B cell (primary cell): Measurements from ENCODE around the gene F12. TPM values are rescaled to one million over a fixed set of nuclear protein-coding genes. Genes with fewer than 3 reads are reported as not detected.

Experiments used
- ATAC-seq: fragments of 200-7000 bp; cut with Tn5 transposase; one replicate; pipeline ENCODE4 v1.10.0; 2021; ENCODE audit warnings: low read depth, mild to moderate bottlenecking, moderate number of reproducible peaks, moderate library complexity
- CTCF ChIA-PET: fragments of 350-600 bp; sonication (Branson Sonifier 250); formaldehyde crosslinking; loops from one replicate; lab custom pipeline; 2021; ENCODE audit warnings: antibody characterized with exemption, inconsistent platforms; lab: Charles Lee
- POLR2A ChIA-PET: fragments of 350-600 bp; sonication (Branson Sonifier 250); formaldehyde crosslinking; loops from one replicate; lab custom pipeline; 2021; ENCODE audit warnings: antibody characterized with exemption; lab: Charles Lee
- DNase-seq: peaks from one replicate; pipeline ENCODE4 v3.0.0; 2013
- H2AFZ ChIP-seq: 2 replicates; pipeline ENCODE4 v1.6.1; 2012; ENCODE audit warnings: mild to moderate bottlenecking, low read depth, low read length; ENCODE audit not compliant: insufficient read depth, poor library complexity, severe bottlenecking
- H3K27ac ChIP-seq, 2 donors: 1 replicate in 1 of 2; 2 replicates in 1 of 2; pipeline ENCODE4 v1.5.1; 2012 to 2013; ENCODE audit warnings: low read length in 2 of 2, mild to moderate bottlenecking in 2 of 2, moderate library complexity in 1 of 2
- H3K27me3 ChIP-seq, 4 experiments: fragments of 200-600 bp in 1 of 4; sonication (generic) in 1 of 4; replicated peaks in 1 of 4; 1 replicate in 2 of 4; 2 replicates in 2 of 4; pipeline versions ENCODE4 v1.6.1 to v1.7.0; 2013 to 2016; ENCODE audit warnings: low read length in 3 of 4, mild to moderate bottlenecking in 2 of 4, mixed read lengths in 1 of 4, moderate library complexity in 1 of 4; ENCODE audit not compliant: insufficient read depth in 4 of 4, control insufficient read depth in 3 of 4; ENCODE audit errors: control extremely low read depth in 1 of 4
- H3K36me3 ChIP-seq, 2 experiments: replicated peaks in 1 of 2; 1 replicate in 1 of 2; 2 replicates in 1 of 2; pipeline versions ENCODE4 v1.6.1 to v1.7.1; 2013; ENCODE audit warnings: low read length in 1 of 2; ENCODE audit not compliant: insufficient read depth in 2 of 2, control insufficient read depth in 1 of 2; ENCODE audit errors: control extremely low read depth in 1 of 2, extremely low read depth in 1 of 2
- H3K4me1 ChIP-seq, 2 donors: fragments of 200-600 bp in 1 of 2; sonication (generic) in 1 of 2; 1 replicate in 1 of 2; 2 replicates in 1 of 2; pipeline versions ENCODE4 v1.5.1 to v1.6.1; 2013 to 2017; ENCODE audit warnings: low read length in 2 of 2; ENCODE audit not compliant: control insufficient read depth in 2 of 2, insufficient read depth in 2 of 2
- H3K4me2 ChIP-seq: replicated peaks from 2 replicates; pipeline ENCODE3; 2012; ENCODE audit warnings: mild to moderate bottlenecking, low read depth, low read length; ENCODE audit not compliant: poor library complexity, severe bottlenecking
- H3K4me3 ChIP-seq, 5 experiments: fragments of 200-600 bp in 1 of 5; sonication (generic) in 1 of 5; 1 replicate in 3 of 5; 2 replicates in 2 of 5; pipeline versions ENCODE4 v1.5.1 to v1.7.0; 2011 to 2016; ENCODE audit warnings: low read length in 4 of 5, mild to moderate bottlenecking in 4 of 5, low read depth in 2 of 5, control low read depth in 1 of 5, moderate library complexity in 1 of 5; ENCODE audit not compliant: insufficient read depth in 1 of 5; ENCODE audit errors: control extremely low read depth in 1 of 5, extremely low read depth in 1 of 5
- H3K79me2 ChIP-seq: fragments of 200-600 bp; sonication (generic); one replicate; pipeline ENCODE4 v1.6.0; 2016; ENCODE audit warnings: low read length; ENCODE audit not compliant: control insufficient read depth, insufficient read depth
- H3K9ac ChIP-seq: fragments of 200-600 bp; sonication (generic); 2 replicates; pipeline ENCODE4 v1.6.1; 2017; ENCODE audit warnings: mild to moderate bottlenecking, low read length, moderate library complexity
- H3K9me3 ChIP-seq, 3 donors: one replicate each; pipeline versions ENCODE4 v1.6.1 to v1.7.1; 2013; ENCODE audit warnings: low read length in 2 of 3; ENCODE audit not compliant: control insufficient read depth in 2 of 3, insufficient read depth in 1 of 3; ENCODE audit errors: control extremely low read depth in 1 of 3
- H4K20me1 ChIP-seq: 2 replicates; pipeline ENCODE4 v1.6.0; 2012; ENCODE audit warnings: mild to moderate bottlenecking, low read length; ENCODE audit not compliant: insufficient read depth, control insufficient read depth, poor library complexity, severe bottlenecking
- H3K27ac Mint-ChIP-seq: one replicate; pipeline ENCODE4 v1.8.0; 2021; ENCODE audit warnings: mixed read lengths
- H3K27me3 Mint-ChIP-seq: one replicate; pipeline ENCODE4 v1.8.0; 2021; ENCODE audit warnings: mixed read lengths
- H3K4me1 Mint-ChIP-seq: one replicate; pipeline ENCODE4 v1.8.0; 2021; ENCODE audit warnings: mixed read lengths
- H3K4me3 Mint-ChIP-seq: one replicate; pipeline ENCODE4 v1.8.0; 2021; ENCODE audit warnings: mixed read lengths
- H3K9me3 Mint-ChIP-seq: one replicate; pipeline ENCODE4 v1.8.0; 2022; ENCODE audit warnings: mixed read lengths; ENCODE audit not compliant: insufficient read depth
- EZH2 ChIP-seq: IDR thresholded peaks from 2 replicates; pipeline ENCODE4 v1.6.1; 2012; ENCODE audit warnings: borderline replicate concordance, low read depth, mild to moderate bottlenecking, moderate library complexity, low read length; ENCODE audit not compliant: insufficient read depth, poor library complexity, severe bottlenecking
- WGBS: methylation state at CpG from one replicate; pipeline ENCODE4 v1.1.5; 2013; ENCODE audit warnings: missing lambda C conversion rate; ENCODE audit not compliant: insufficient coverage; 5-methylcytosine and 5-hydroxymethylcytosine counted together
- intact Hi-C: fragments of 100-400 bp; cut with micrococcal nuclease; formaldehyde crosslinking; loops from one replicate; pipeline ENCODE4 v1.10.0; 2022
- polyA plus RNA-seq: library from polyadenylated mRNA; depleted of rRNA; stranded (reverse); fragments of >200 nt; gene quantifications from 2 replicates; pipeline ENCODE4 v1.2.3, GENCODE V29; 2012
- total RNA-seq, 2 donors: library from RNA; stranded (reverse); fragments of 120-200 nt in 1 of 2; gene quantifications; 1 replicate in 1 of 2; 2 replicates in 1 of 2; pipeline versions ENCODE4 v1.2.3 to v1.2.4, GENCODE V29; 2013 to 2022
- TF ChIP-seq, protein P1 (sequence below): fragments of 200-600 bp; IDR thresholded peaks from one replicate; pipeline ENCODE4 v1.8.0; 2022; ENCODE audit warnings: antibody characterized with exemption, mild to moderate bottlenecking

Gene F12
- total and polyA plus RNA-seq, 2 donors (not counting 1 experiment from before 2014, with no cell fraction given) = 3.1 TPM; not detected in 1

DNA sequence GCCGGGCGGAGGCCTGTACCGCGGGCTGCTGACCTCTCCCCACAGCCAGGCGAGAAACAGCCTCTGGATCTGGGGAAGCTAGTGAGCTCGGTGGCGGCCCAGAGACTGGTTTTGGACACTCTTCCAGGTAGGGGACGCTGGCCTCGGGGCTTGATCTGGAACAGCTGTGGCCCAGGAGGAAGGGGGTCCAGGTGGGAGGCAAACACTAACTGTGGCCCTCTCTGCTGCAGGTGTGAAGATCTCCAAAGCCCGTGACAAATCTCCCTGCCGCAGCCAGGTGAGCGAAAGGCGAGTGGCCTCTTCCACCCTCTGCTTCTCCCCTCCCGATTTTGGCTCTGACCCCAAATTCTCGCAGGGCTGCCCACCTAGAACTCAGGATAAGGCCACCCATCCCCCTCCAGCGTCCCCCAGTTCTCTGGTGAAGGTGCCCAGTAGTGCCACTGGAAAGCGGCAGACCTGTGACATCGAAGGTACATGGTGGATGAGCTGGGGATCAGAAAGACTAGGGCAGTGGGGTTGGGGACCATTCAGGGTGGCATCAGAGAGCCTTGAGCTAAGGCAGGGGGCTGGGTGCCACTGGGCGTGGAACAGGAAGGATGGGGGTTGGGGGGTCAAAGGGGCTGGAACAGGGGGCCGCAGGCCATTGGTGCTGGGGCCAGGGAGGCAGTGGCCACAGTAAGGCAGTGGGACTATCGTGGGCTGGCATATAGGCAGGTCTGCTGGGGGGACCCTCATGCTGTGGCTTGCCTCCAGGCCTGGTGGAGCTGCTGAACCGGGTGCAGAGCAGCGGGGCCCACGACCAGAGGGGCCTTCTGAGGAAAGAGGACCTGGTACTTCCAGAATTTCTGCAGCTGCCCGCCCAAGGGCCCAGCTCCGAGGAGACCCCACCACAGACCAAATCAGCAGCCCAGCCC is 38.0 kb downstream of the F12 start:
- H3K27me3 Mint-ChIP-seq = no peaks in the 10 kb centered on the region
- intact Hi-C loops = loop anchor here (2.0 kb wide), 1 partner anchor 15 kb away; the partner anchor contains the start of gene RGS14
- peaks cover 2% of the 10 kb centered on the region for H3K79me2 ChIP-seq
- peaks cover 56% of the 10 kb centered on the region for H4K20me1 ChIP-seq
- peak overlapping the region; percentile 46 for H3K4me2 ChIP-seq
- H3K27ac ChIP-seq = peak overlapping the region in 1 of 2 donors; percentile 35
- H3K4me3 ChIP-seq = no peak overlapping the region
- H3K9me3 ChIP-seq = no peaks in the 10 kb centered on the region
- CTCF ChIA-PET = interaction anchor here (1.1 to 5.5 kb wide), 14 partner anchors 10 to 129 kb away, joined by 3 to 60 read pairs (median 6); partner anchors contain the start of genes LMAN2 and RGS14
- H3K9ac ChIP-seq = no peak overlapping the region
- H3K4me1 Mint-ChIP-seq = peaks cover 40% of the 10 kb centered on the region
- TF ChIP-seq EZH2 = no peak
- TF ChIP-seq, protein P1, sequence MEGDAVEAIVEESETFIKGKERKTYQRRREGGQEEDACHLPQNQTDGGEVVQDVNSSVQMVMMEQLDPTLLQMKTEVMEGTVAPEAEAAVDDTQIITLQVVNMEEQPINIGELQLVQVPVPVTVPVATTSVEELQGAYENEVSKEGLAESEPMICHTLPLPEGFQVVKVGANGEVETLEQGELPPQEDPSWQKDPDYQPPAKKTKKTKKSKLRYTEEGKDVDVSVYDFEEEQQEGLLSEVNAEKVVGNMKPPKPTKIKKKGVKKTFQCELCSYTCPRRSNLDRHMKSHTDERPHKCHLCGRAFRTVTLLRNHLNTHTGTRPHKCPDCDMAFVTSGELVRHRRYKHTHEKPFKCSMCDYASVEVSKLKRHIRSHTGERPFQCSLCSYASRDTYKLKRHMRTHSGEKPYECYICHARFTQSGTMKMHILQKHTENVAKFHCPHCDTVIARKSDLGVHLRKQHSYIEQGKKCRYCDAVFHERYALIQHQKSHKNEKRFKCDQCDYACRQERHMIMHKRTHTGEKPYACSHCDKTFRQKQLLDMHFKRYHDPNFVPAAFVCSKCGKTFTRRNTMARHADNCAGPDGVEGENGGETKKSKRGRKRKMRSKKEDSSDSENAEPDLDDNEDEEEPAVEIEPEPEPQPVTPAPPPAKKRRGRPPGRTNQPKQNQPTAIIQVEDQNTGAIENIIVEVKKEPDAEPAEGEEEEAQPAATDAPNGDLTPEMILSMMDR = no peak
- peak overlapping the region; percentile 15 for H3K27ac Mint-ChIP-seq
- no peak overlapping the region for H2AFZ ChIP-seq
- peaks cover 0 to 52% of the 10 kb centered on the region in 2 experiments for H3K36me3 ChIP-seq
- no peaks in the 10 kb centered on the region for H3K9me3 Mint-ChIP-seq
- peaks cover 35 to 38% of the 10 kb centered on the region in 2 donors for H3K4me1 ChIP-seq
- DNase-seq (no peak), ATAC-seq (no peak)
- no peaks in the 10 kb centered on the region for H3K27me3 ChIP-seq
- POLR2A ChIA-PET = interaction anchor here (0.7 to 1.4 kb wide), 4 partner anchors 11 to 84 kb away, joined by 3 to 9 read pairs (median 6); no protein-coding TSS in a partner anchor
- 90% methylated on average over 24 of the region's 26 CpGs for WGBS
- H3K4me3 Mint-ChIP-seq = peak overlapping the region; percentile 26
